ENCODE data around the gene PPFIBP2.

GRCh38 chr11:7613394-7613720 is 99.6 kb downstream of the PPFIBP2 start:
- TF ChIP-seq, protein P1, sequence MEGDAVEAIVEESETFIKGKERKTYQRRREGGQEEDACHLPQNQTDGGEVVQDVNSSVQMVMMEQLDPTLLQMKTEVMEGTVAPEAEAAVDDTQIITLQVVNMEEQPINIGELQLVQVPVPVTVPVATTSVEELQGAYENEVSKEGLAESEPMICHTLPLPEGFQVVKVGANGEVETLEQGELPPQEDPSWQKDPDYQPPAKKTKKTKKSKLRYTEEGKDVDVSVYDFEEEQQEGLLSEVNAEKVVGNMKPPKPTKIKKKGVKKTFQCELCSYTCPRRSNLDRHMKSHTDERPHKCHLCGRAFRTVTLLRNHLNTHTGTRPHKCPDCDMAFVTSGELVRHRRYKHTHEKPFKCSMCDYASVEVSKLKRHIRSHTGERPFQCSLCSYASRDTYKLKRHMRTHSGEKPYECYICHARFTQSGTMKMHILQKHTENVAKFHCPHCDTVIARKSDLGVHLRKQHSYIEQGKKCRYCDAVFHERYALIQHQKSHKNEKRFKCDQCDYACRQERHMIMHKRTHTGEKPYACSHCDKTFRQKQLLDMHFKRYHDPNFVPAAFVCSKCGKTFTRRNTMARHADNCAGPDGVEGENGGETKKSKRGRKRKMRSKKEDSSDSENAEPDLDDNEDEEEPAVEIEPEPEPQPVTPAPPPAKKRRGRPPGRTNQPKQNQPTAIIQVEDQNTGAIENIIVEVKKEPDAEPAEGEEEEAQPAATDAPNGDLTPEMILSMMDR (IDR thresholded peaks at IDR 0.05), result no peak
- no peak for TF ChIP-seq EZH2 (IDR thresholded peaks at IDR 0.05)
- TF ChIP-seq EZH2phosphoT487 (IDR thresholded peaks at IDR 0.05), result no peak

All from neural progenitor cell (in vitro differentiated cells).